DOHH2 (cell line): Measurements from ENCODE around the gene SPEM3.

ENCODE experiments used
- H3F3A ChIP-seq: fragments of 200-600 bp; sonication (generic), shearing (Covaris generic); 2 replicates; pipeline ENCODE4 v1.6.0; 2016; ENCODE audit warnings: antibody characterized with exemption, mild to moderate bottlenecking; ENCODE audit not compliant: control insufficient read depth, insufficient read depth
- H3K27ac ChIP-seq: fragments of 200-600 bp; sonication (generic); 2 replicates; pipeline ENCODE4 v1.5.1; 2014; ENCODE audit warnings: low read depth, mild to moderate bottlenecking, low read length, moderate library complexity
- H3K27me3 ChIP-seq: fragments of 200-600 bp; sonication (generic); 2 replicates; pipeline ENCODE4 v1.6.1; 2014; ENCODE audit warnings: mild to moderate bottlenecking, low read length, mixed read lengths; ENCODE audit not compliant: control insufficient read depth
- H3K36me3 ChIP-seq: fragments of 200-600 bp; sonication (generic); 2 replicates; pipeline ENCODE4 v1.6.1; 2014; ENCODE audit warnings: mild to moderate bottlenecking, low read length, moderate library complexity, mixed read lengths; ENCODE audit not compliant: control insufficient read depth
- H3K4me1 ChIP-seq: fragments of 200-600 bp; sonication (generic); 2 replicates; pipeline ENCODE4 v1.6.1; 2014; ENCODE audit warnings: mild to moderate bottlenecking, low read length, mixed read lengths; ENCODE audit not compliant: control insufficient read depth
- H3K4me2 ChIP-seq: fragments of 200-600 bp; sonication (generic); 2 replicates; pipeline ENCODE4 v1.6.0; 2014; ENCODE audit warnings: mild to moderate bottlenecking, low read length, moderate library complexity
- H3K4me3 ChIP-seq: fragments of 200-600 bp; sonication (generic); 2 replicates; pipeline ENCODE4 v1.5.1; 2014; ENCODE audit warnings: mild to moderate bottlenecking, low read length, mixed read lengths
- H3K79me2 ChIP-seq: fragments of 200-600 bp; sonication (generic); 2 replicates; pipeline ENCODE4 v1.6.1; 2014; ENCODE audit warnings: mild to moderate bottlenecking, low read length, mixed read lengths; ENCODE audit not compliant: control insufficient read depth
- H3K9me2 ChIP-seq: fragments of 200-600 bp; sonication (generic); replicated peaks from 2 replicates; pipeline ENCODE4 v1.6.1; 2014; ENCODE audit warnings: mild to moderate bottlenecking, low read length, mixed read lengths; ENCODE audit not compliant: control insufficient read depth
- H3K9me3 ChIP-seq: fragments of 200-600 bp; sonication (generic); 2 replicates; pipeline ENCODE4 v1.6.1; 2014; ENCODE audit warnings: antibody characterized with exemption, low read length, mixed read lengths; ENCODE audit not compliant: control insufficient read depth, insufficient read depth
- H4K20me1 ChIP-seq: fragments of 200-600 bp; sonication (generic); 2 replicates; pipeline ENCODE4 v1.6.0; 2014; ENCODE audit warnings: low read depth, mild to moderate bottlenecking, antibody characterized with exemption, low read length, moderate library complexity; ENCODE audit not compliant: control insufficient read depth, insufficient read depth
- EZH2phosphoT487 ChIP-seq: fragments of 200-600 bp; sonication (generic); IDR thresholded peaks from 2 replicates; pipeline ENCODE4 v1.6.1; 2017; ENCODE audit warnings: borderline replicate concordance, mild to moderate bottlenecking, antibody characterized with exemption, low read length, moderate library complexity, mixed read lengths
- TF ChIP-seq, protein P1 (sequence below): fragments of 200-600 bp; sonication (generic); IDR thresholded peaks from one replicate; pipeline ENCODE4 v1.5.1; 2014; ENCODE audit warnings: antibody characterized with exemption, mild to moderate bottlenecking, low read depth, low read length; ENCODE audit not compliant: poor library complexity, severe bottlenecking

SPEM3 gene

DNA sequence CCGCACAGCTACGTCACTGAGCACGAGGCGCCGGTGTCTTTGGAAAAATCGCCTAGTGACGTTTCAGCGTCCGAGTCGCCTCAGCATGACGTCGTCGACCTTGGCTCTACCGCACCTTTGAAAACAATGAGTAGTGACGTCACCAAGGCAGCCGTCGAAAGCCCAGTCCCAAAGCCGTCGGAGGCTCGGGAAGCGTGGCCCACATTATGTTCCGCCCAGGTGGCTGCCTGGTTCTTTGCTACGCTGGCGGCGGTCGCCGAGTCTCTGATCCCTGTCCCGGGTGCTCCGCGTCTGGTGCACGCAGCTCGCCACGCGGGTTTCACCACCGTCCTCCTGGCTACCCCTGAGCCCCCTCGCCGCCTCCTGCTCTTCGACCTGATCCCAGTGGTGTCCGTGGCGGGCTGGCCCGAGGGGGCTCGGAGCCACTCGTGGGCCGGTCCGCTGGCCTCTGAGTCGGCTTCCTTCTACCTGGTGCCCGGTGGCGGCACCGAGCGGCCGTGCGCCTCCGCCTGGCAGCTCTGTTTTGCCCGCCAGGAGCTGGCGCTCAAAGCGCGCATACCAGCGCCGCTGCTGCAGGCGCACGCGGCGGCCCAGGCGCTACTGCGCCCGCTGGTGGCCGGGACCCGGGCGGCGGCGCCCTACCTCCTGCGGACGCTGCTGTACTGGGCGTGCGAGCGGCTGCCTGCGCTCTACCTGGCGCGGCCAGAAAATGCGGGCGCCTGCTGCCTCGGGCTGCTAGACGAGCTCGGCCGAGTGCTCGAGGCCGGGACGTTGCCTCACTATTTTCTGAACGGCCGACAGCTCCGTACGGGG is 8.1 kb downstream of the SPEM3 start:
- Histone ChIP-seq H3K9me3 (no peaks in the 10 kb centered on the region), H3K4me2 (peak overlapping the region; percentile 94), H3K4me1 (peaks cover 51% of the 10 kb centered on the region)

DNA sequence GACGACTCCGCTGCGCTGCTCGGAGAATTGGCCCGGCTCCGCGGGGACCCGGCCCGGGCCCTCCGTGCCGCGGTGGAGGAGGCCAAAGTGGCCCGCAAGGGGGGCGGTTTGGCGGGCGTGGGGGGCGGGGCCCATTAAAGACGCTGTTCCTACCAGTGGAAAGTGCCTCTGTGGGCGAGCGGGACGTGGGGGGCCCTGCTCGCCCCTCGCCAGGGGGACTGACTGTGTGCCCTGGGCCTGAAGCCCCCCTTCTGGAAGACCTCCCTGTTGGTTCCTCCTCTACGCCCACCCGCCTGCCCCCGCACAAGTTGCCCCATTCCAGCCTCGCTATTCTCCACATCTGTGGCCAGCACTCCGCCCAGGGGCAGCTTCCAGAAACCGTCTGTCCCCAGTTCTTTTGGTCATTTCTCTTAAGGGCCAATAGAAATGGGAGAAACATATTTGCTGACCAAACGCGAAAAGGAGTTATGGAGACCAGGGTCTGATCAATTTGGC is 8.8 kb downstream of the SPEM3 start:
- H3K9me3 ChIP-seq, result no peaks in the 10 kb centered on the region
- peaks cover 10% of the 10 kb centered on the region for H3K79me2 ChIP-seq
- H3F3A ChIP-seq, result no peaks in the 10 kb centered on the region
- H3K4me3 ChIP-seq, result peak overlapping the region; percentile 23
- TF ChIP-seq, protein P1, sequence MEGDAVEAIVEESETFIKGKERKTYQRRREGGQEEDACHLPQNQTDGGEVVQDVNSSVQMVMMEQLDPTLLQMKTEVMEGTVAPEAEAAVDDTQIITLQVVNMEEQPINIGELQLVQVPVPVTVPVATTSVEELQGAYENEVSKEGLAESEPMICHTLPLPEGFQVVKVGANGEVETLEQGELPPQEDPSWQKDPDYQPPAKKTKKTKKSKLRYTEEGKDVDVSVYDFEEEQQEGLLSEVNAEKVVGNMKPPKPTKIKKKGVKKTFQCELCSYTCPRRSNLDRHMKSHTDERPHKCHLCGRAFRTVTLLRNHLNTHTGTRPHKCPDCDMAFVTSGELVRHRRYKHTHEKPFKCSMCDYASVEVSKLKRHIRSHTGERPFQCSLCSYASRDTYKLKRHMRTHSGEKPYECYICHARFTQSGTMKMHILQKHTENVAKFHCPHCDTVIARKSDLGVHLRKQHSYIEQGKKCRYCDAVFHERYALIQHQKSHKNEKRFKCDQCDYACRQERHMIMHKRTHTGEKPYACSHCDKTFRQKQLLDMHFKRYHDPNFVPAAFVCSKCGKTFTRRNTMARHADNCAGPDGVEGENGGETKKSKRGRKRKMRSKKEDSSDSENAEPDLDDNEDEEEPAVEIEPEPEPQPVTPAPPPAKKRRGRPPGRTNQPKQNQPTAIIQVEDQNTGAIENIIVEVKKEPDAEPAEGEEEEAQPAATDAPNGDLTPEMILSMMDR, result no peak
- no peak for TF ChIP-seq EZH2phosphoT487
- H3K9me2 ChIP-seq, result no peaks in the 10 kb centered on the region
- H3K36me3 ChIP-seq, result no peaks in the 10 kb centered on the region
- H3K27ac ChIP-seq, result no peak overlapping the region
- peaks cover 51% of the 10 kb centered on the region for H3K4me1 ChIP-seq
- peaks cover 35% of the 10 kb centered on the region for H3K27me3 ChIP-seq
- 0 out of 2 replicates have a peak, but pooled peaks cover 5% of the 10 kb centered on the region for H4K20me1 ChIP-seq
- peak overlapping the region; percentile 94 for H3K4me2 ChIP-seq

More for the DNA sequence above, 8.1 kb downstream of the SPEM3 start:
- Histone ChIP-seq H3K36me3 (no peaks in the 10 kb centered on the region), H3K27me3 (peaks cover 35% of the 10 kb centered on the region), H3K79me2 (peaks cover 10% of the 10 kb centered on the region), H4K20me1 (0 out of 2 replicates have a peak, but pooled peaks cover 5% of the 10 kb centered on the region), H3K4me3 (peak overlapping the region; percentile 80), H3K9me2 (no peaks in the 10 kb centered on the region), H3F3A (no peaks in the 10 kb centered on the region), H3K27ac (no peak overlapping the region)
- no peak for TF ChIP-seq EZH2phosphoT487
- TF ChIP-seq, protein P1, result peak; percentile 75

DNA sequence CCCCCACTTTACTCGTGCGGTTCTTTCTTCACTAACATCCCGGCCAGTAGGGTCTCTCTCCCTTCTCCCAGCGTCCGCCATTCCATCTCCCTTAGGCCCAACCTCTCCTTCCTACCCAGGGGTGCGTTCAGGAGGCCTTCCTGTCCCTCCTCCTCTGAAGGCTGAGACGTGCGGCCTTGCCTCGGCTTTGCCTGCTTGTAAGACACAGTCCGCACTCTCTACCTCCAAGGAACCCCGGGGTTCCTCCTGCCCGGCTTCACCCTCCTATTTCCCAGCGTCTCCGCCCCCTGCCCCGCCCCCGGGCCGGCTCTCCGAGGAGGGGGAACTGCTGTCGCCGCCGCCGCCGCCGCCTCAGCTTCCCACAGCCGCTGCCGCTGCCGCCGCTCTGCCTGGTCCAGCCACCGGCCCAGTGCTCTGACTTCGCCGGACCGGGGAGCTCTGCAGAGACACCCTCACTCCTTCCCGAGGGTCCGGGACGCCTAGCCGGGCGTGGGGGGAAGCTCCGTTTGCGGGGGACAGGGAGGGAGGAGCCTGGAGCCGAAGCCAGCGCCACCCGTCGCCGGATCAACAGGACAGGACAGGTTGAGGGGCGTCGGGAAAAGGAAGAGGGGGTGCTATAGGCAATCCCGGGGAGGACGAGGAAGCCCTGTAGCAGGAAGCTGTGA is 9.4 kb downstream of the SPEM3 start:
- Histone ChIP-seq H3K4me2 (peak overlapping the region; percentile 94), H3K4me3 (peak overlapping the region; percentile 68), H3K27me3 (peaks cover 36% of the 10 kb centered on the region), H3K9me3 (no peaks in the 10 kb centered on the region), H3K27ac (no peak overlapping the region), H4K20me1 (0 out of 2 replicates have a peak, but pooled peaks cover 5% of the 10 kb centered on the region), H3K36me3 (no peaks in the 10 kb centered on the region), H3K79me2 (peaks cover 10% of the 10 kb centered on the region), H3K9me2 (no peaks in the 10 kb centered on the region), H3F3A (no peaks in the 10 kb centered on the region), H3K4me1 (peaks cover 51% of the 10 kb centered on the region)
- TF ChIP-seq, protein P1, result no peak
- no peak for TF ChIP-seq EZH2phosphoT487
